ENCODE data around the gene ATF5. TPM values are rescaled to one million over a fixed set of nuclear protein-coding genes. Genes with fewer than 3 reads are reported as not detected.
A peak's percentile ranks its signal among the peaks of the same experiment; 100 is the strongest.

ATF5 gene
- total RNA-seq, 1 experiment from 2014 or later = 64.0 TPM

GRCh38 chr19:49882643-49883042 lies 46.4 kb upstream of the ATF5 start:
- H3K4me3 Mint-ChIP-seq (ENCODE audit: unreplicated experiment) = no peak overlapping the region
- no TSS peak for BruUV-seq (replicated peaks)
- no peaks in the 10 kb centered on the region for H3K4me1 Mint-ChIP-seq (ENCODE audit: low read depth, unreplicated experiment)
- H3K4me3 ChIP-seq (ENCODE audit: low read depth, low read length) = no peak overlapping the region
- CTCF ChIA-PET = interaction anchor here (0.6 kb wide), 1 partner anchor 22 kb away, joined by 3 read pairs; no protein-coding TSS in a partner anchor
- H3K27ac Mint-ChIP-seq (ENCODE audit: unreplicated experiment) = no peak overlapping the region
- H3K9me3 ChIP-seq = 0 out of 2 replicates have a peak, but pooled peaks cover 4% of the 10 kb centered on the region
- no peak for TF ChIP-seq CTCF (IDR thresholded peaks at IDR 0.05; ENCODE audit: insufficient read depth in 1 of 2, low read depth in 1 of 2, low read length in 1 of 2, severe bottlenecking in 1 of 2, unreplicated experiment in 1 of 2)
- peaks cover 23% of the 10 kb centered on the region for H3K36me3 Mint-ChIP-seq (ENCODE audit: insufficient read depth, unreplicated experiment)
- no peaks in the 10 kb centered on the region for H3K27me3 ChIP-seq (replicated peaks; ENCODE audit: control insufficient read depth, insufficient read depth, low read length)
- H3K4me1 ChIP-seq = peaks cover 9% of the 10 kb centered on the region; the same call in 1 of the 2 replicates
- no peaks in the 10 kb centered on the region for H3K9me3 Mint-ChIP-seq (ENCODE audit: unreplicated experiment)
- H3K36me3 ChIP-seq (ENCODE audit: control insufficient read depth, insufficient read depth, low read length) = peaks cover 13% of the 10 kb centered on the region
- no peaks in the 10 kb centered on the region for H3K27me3 Mint-ChIP-seq (ENCODE audit: insufficient read depth, unreplicated experiment)
- POLR2A ChIA-PET = no interaction called here
- peak in 1 of 2 experiments; percentile 34 for DNase-seq
- intact Hi-C loops (cut with micrococcal nuclease; ENCODE audit: unreplicated experiment) = no loop called here

DNA sequence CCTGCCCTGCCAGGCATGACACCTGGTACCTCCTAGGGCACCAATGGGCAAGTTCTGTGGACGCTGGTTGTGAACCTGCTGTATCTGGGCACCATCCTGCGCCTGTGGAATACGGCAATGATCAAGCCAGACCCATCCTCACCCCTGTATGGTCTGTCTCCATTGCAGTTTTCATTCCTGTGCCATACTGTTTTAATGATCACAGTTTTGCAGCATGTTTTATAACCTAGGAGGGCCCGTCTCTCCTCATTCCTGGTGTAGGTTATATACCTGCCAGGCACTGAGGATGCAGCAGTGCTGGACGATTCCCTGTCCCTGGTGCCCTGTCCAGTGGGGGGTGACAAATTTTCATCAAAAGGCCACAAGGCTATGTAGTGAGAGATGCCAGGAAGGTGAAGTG lies 45.9 kb upstream of the ATF5 start:
- peaks cover 13% of the 10 kb centered on the region for H3K36me3 ChIP-seq (ENCODE audit: control insufficient read depth, insufficient read depth, low read length)
- ChIA-PET CTCF (interaction anchor here (0.6 kb wide), 1 partner anchor 22 kb away, joined by 3 read pairs; no protein-coding TSS in a partner anchor), POLR2A (no interaction called here)
- no peaks in the 10 kb centered on the region for H3K9me3 Mint-ChIP-seq (ENCODE audit: unreplicated experiment)
- no peak overlapping the region for H3K4me3 Mint-ChIP-seq (ENCODE audit: unreplicated experiment)
- H3K9me3 ChIP-seq = 0 out of 2 replicates have a peak, but pooled peaks cover 4% of the 10 kb centered on the region
- DNase-seq = peak in 1 of 2 experiments; percentile 23
- no peaks in the 10 kb centered on the region for H3K27me3 Mint-ChIP-seq (ENCODE audit: insufficient read depth, unreplicated experiment)
- H3K4me3 ChIP-seq (ENCODE audit: low read depth, low read length) = no peak overlapping the region
- H3K36me3 Mint-ChIP-seq (ENCODE audit: insufficient read depth, unreplicated experiment) = peaks cover 27% of the 10 kb centered on the region
- H3K4me1 ChIP-seq = peaks cover 9% of the 10 kb centered on the region; the same call in 1 of the 2 replicates
- TF ChIP-seq CTCF (IDR thresholded peaks at IDR 0.05; ENCODE audit: insufficient read depth in 1 of 2, low read depth in 1 of 2, low read length in 1 of 2, severe bottlenecking in 1 of 2, unreplicated experiment in 1 of 2) = no peak
- no peaks in the 10 kb centered on the region for H3K27me3 ChIP-seq (replicated peaks; ENCODE audit: control insufficient read depth, insufficient read depth, low read length)
- H3K27ac Mint-ChIP-seq (ENCODE audit: unreplicated experiment) = no peak overlapping the region
- BruUV-seq (replicated peaks) = no TSS peak
- H3K4me1 Mint-ChIP-seq (ENCODE audit: low read depth, unreplicated experiment) = no peaks in the 10 kb centered on the region
- intact Hi-C loops (cut with micrococcal nuclease; ENCODE audit: unreplicated experiment) = no loop called here

GRCh38 chr19:49884109-49884508 lies 44.9 kb upstream of the ATF5 start:
- Histone ChIP-seq H3K27me3 (replicated peaks; ENCODE audit: control insufficient read depth, insufficient read depth, low read length) (no peaks in the 10 kb centered on the region), H3K9me3 (0 out of 2 replicates have a peak, but pooled peaks cover 4% of the 10 kb centered on the region), H3K4me1 (peaks cover 4% of the 10 kb centered on the region), H3K4me3 (ENCODE audit: low read depth, low read length) (no peak overlapping the region), H3K36me3 (ENCODE audit: control insufficient read depth, insufficient read depth, low read length) (peaks cover 12% of the 10 kb centered on the region)
- intact Hi-C loops (cut with micrococcal nuclease; ENCODE audit: unreplicated experiment) = no loop called here
- no peak overlapping the region for H3K4me3 Mint-ChIP-seq (ENCODE audit: unreplicated experiment)
- no TSS peak for BruUV-seq (replicated peaks)
- no peaks in the 10 kb centered on the region for H3K9me3 Mint-ChIP-seq (ENCODE audit: unreplicated experiment)
- no peaks in the 10 kb centered on the region for H3K4me1 Mint-ChIP-seq (ENCODE audit: low read depth, unreplicated experiment)
- H3K27me3 Mint-ChIP-seq (ENCODE audit: insufficient read depth, unreplicated experiment) = no peaks in the 10 kb centered on the region
- POLR2A ChIA-PET = no interaction called here
- peaks cover 36% of the 10 kb centered on the region for H3K36me3 Mint-ChIP-seq (ENCODE audit: insufficient read depth, unreplicated experiment)
- no peak overlapping the region for H3K27ac Mint-ChIP-seq (ENCODE audit: unreplicated experiment)
- CTCF ChIA-PET = interaction anchor here (0.6 kb wide), 1 partner anchor 166 kb away, joined by 5 read pairs; no protein-coding TSS in a partner anchor
- no peak for TF ChIP-seq CTCF (IDR thresholded peaks at IDR 0.05; ENCODE audit: insufficient read depth in 1 of 2, low read depth in 1 of 2, low read length in 1 of 2, severe bottlenecking in 1 of 2, unreplicated experiment in 1 of 2)
- peak in 1 of 2 experiments; percentile 31 for DNase-seq

All from Caco-2 (cell line).